AG09309 (cell line): ENCODE results near the gene HNMT.
"Not testable (repeated sequence)": the region's sequence is repeated elsewhere in the genome, so short reads cannot be mapped to it uniquely, and the experiment has no call there.

Source experiments
- DNase-seq: peaks from one replicate; pipeline ENCODE4 v3.0.0-alpha.2; 2010; ENCODE audit warnings: low read depth
- H3K4me3 ChIP-seq: 2 replicates; pipeline ENCODE4 v1.5.1; 2011; ENCODE audit warnings: mild to moderate bottlenecking, low read depth, low read length, moderate library complexity; ENCODE audit not compliant: control insufficient read depth
- TF ChIP-seq, protein P1 (sequence below): IDR thresholded peaks from 2 replicates; pipeline ENCODE4 v1.5.1; 2011; ENCODE audit warnings: mild to moderate bottlenecking, low read depth, low read length, inconsistent platforms; ENCODE audit not compliant: insufficient read depth, control insufficient read depth; ENCODE audit errors: missing control alignments

The HNMT gene

DNA sequence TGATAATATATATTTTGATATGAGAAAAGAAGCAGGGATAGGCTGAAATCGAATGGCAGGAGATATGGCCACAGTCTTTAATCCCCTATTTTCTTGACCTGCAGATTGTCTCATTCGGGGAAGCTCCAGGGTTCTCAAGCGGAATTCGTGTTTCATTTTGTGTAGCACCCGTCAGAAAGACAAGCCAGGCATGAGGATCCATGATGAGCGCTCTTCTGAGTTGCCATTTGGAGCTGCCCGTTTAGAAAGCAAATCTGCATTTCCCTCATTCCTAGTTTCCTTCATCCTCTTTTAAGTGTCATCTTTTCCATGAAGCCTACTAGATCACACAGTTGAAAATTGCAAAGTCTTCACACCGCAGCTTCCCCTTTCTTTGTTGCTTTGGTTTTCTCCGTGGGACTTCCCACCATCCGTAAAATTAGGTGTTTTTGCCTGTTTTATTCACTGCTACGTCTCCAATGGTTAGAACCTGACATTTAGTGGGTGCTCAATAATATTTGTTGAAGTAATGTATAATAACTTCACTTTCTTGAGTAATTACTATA, 16.9 kb downstream of the HNMT start:
- TF ChIP-seq, protein P1, sequence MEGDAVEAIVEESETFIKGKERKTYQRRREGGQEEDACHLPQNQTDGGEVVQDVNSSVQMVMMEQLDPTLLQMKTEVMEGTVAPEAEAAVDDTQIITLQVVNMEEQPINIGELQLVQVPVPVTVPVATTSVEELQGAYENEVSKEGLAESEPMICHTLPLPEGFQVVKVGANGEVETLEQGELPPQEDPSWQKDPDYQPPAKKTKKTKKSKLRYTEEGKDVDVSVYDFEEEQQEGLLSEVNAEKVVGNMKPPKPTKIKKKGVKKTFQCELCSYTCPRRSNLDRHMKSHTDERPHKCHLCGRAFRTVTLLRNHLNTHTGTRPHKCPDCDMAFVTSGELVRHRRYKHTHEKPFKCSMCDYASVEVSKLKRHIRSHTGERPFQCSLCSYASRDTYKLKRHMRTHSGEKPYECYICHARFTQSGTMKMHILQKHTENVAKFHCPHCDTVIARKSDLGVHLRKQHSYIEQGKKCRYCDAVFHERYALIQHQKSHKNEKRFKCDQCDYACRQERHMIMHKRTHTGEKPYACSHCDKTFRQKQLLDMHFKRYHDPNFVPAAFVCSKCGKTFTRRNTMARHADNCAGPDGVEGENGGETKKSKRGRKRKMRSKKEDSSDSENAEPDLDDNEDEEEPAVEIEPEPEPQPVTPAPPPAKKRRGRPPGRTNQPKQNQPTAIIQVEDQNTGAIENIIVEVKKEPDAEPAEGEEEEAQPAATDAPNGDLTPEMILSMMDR: no peak
- DNase-seq: no peak

DNA sequence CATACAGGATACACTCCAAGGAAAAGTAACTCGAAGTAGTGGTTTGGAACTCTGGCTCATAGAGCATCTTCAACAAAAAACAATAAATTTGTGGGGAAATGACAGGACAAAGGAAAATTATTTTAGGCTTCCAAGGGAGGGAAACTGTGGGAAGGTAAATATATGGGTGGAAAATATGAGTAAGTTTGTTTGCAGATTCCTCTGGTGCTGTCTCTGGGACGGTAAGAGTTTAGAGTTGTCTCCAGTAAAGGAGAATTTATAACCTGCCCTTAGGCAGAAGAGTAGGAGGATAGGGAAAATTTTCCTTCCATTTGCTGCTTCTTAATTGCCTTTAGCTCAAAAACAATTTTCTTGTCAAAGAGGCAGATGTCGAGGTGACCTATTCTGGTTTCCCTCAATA, 19.3 kb downstream of the HNMT start:
- no peak for DNase-seq
- no peak overlapping the region for H3K4me3 ChIP-seq
- TF ChIP-seq, protein P1: no peak

More for the DNA sequence above, 16.9 kb downstream of the HNMT start:
- H3K4me3 ChIP-seq: no peak overlapping the region

DNA sequence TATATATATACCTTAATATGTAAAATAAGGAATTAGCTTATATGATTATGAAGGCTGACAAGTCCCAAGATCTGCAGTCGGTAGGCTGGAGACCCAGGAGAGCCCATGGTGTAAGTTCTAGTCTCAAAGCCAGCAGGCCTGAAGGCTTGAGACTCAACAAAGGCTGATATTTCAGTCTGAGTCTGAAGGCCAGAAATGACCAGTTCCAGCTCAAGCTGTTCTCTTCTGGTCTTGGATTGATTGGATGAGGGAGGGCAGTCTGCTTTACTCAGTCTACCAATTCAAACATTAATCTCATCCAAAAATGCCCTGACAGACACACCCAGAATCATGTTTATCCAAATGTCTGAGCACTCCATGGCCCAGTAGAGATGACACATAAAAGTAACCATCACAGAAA, 22.0 kb downstream of the HNMT start:
- H3K4me3 ChIP-seq: no peak overlapping the region

DNA sequence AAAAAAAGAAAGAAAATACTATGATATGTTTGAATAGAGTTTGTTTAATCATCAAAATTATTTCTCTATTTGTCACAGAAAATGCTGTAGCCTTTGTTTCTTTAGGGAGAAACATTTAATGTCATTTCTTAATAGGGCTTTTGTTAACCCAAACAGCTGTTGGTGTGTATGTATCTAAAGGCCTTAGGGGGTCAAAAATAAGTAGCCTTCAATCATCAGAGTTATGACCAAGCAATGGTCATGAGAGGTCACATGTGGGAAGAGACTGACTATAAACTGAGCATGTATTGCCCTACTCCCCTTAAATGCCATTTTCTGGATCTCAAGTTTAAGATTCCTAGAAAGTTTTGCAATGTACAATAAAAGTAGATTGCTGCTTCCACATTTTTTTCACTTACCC, 22.7 kb downstream of the HNMT start:
- TF ChIP-seq, protein P1: no peak
- H3K4me3 ChIP-seq: no peak overlapping the region
- DNase-seq: no peak

More for the DNA sequence above, 22.0 kb downstream of the HNMT start:
- DNase-seq: no peak
- TF ChIP-seq, protein P1: no peak

DNA sequence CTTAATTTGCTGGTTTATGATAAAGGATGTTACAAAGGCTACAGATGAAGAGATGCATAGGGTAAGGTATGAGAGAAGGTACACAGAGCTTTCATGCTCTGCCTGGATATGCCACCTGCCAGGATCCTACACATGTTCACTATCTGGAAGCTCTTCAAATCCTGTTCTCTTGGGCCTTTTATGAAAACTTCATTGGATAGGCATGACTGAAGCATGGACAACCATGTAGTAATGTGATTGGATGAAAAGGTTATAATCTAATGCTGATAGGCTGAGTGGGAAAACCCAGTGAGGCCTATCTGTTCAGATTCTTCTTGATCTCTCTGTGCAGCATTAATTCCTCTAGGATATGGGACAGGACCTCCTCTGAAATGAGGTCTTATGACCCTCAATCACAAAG, 26.8 kb downstream of the HNMT start:
- H3K4me3 ChIP-seq: no peak overlapping the region
- TF ChIP-seq, protein P1: no peak
- DNase-seq: no peak

DNA sequence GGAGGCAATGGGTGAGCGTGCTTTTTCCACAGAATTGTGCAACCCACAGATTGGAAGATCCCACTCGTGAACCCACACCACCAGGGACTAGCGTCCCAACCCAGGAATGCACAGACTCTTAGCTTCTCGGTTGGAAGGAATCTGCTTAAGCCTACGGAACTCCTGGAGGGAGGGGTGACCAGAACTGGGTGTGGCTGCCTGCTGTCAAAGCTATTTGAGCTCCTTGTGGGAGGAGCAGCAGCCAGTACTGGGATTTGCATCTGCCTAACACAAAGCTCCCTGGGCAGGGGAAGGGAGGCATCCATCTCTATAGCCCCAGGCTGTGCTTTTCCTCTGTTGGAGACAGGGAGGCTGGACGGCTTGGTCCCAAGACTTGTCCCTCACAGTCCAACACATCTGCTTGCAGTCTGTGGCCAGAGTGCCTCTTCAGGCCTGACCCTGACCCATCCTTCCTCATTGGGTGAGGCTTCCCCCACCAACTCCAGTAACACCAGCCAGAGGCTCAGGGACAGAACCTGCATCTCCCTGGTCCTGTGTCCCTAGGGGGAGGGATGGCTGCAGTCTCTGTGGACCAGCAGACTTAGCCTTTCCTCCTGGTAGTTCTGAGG, 27.9 kb downstream of the HNMT start:
- no peak for DNase-seq
- H3K4me3 ChIP-seq: no peak overlapping the region
- TF ChIP-seq, protein P1: no peak

DNA sequence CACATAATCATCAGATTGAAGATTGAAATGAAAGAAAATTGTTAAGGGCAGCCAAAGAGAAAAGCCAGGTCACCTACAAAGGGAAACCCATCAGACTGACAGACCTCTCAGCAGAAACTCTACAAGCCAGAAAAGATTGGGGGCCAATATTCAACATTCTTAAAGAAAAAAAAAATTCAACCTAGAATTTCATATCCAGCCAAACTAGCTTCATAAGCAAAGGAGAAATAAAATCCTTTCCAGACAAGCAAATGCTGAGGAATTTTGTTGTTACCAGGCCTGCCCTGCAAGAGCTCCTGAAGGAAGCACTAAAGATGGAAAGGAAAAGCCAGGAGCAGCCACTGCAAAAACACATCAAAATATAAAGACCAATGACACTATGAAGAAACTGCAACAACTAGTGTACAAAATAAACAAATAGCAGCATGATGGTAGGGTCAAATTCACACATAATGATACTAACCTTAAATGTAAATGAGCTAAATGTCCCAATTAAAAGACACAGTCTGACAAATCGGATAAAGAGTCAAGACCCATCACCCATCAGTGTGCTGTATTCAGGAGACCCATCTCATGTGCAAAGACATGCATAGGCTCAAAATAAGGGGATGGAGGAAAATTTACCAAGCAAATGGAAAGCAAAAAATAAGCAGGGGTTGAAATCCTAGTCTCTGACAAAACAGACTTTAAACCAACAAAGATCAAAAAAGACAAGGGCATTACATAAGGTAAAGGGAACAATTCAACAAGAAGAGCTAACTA, 29.6 kb downstream of the HNMT start:
- DNase-seq, H3K4me3 ChIP-seq: not testable (repeated sequence)

DNA sequence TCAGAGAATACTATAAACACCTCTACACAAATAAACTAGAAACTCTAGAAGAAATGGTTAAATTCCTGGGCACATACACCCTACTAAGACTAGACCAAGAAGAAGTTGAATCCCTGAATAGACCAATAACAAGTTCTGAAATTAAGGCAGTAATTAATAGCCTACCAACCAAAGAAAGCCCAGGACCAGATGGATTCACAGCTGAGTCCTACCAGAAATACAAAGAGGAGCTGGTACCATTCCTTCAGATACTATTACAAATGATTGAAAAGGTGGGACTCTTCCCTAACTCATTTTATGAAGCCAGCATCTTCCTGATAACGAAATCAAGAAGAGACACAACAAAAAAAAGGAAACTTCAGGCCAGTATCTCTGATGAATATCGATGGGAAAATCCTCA, 31.1 kb downstream of the HNMT start:
- not testable (repeated sequence) for H3K4me3 ChIP-seq, DNase-seq

DNA sequence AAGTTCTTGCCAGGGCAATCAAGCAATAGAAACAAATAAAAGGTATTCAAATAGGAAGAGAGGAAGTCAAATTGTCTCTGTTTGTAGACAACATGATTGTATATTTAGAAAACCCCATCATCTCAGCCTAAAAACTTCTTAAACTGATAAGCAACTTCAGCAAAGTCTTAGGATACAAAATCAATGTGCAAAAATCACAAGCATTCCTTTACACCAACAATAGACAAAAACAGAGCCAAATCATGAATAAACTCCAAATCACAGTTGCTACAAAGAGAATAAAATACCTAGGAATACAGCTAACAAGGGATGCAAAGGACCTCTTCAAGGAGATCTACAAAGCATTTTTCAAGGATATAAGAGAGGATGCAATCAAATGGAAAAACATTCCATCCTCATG, 31.9 kb downstream of the HNMT start:
- H3K4me3 ChIP-seq, DNase-seq: not testable (repeated sequence)
